Lung (tissue), 12 donors: Measurements from ENCODE around the gene APOO. TPM values are rescaled to one million over a fixed set of nuclear protein-coding genes. Genes with fewer than 3 reads are reported as not detected.

Source experiments
- ATAC-seq: fragments of 200-7000 bp; cut with Tn5 transposase; one replicate; pipeline ENCODE4 v1.9.1; 2020; ENCODE audit warnings: moderate number of reproducible peaks; ENCODE audit not compliant: insufficient read depth, low FRiP score
- DNase-seq, 3 donors: peaks; one replicate each; pipeline ENCODE4 v3.0.0-alpha.2; 2013 to 2017
- H3K27ac ChIP-seq, 2 donors: one replicate each; pipeline ENCODE4 v1.5.1; 2013; ENCODE audit warnings: mild to moderate bottlenecking in 2 of 2, moderate library complexity in 2 of 2, control low read depth in 1 of 2, inconsistent platforms in 1 of 2, low read depth in 1 of 2, low read length in 1 of 2
- H3K27me3 ChIP-seq, 3 donors: one replicate each; pipeline ENCODE4 v1.5.1; 2013; ENCODE audit warnings: low read length in 2 of 3; ENCODE audit not compliant: control insufficient read depth in 3 of 3, insufficient read depth in 3 of 3
- H3K36me3 ChIP-seq, 4 donors: one replicate each; pipeline ENCODE4 v1.5.1; 2013; ENCODE audit warnings: low read length in 4 of 4, mild to moderate bottlenecking in 1 of 4, moderate library complexity in 1 of 4; ENCODE audit not compliant: control insufficient read depth in 4 of 4, insufficient read depth in 4 of 4
- H3K4me1 ChIP-seq, 5 donors: one replicate each; pipeline ENCODE4 v1.5.1; 2013; ENCODE audit warnings: low read length in 5 of 5, mild to moderate bottlenecking in 2 of 5, moderate library complexity in 1 of 5; ENCODE audit not compliant: control insufficient read depth in 5 of 5, insufficient read depth in 5 of 5
- H3K4me3 ChIP-seq: one replicate; pipeline ENCODE4 v1.5.1; 2013; ENCODE audit warnings: mild to moderate bottlenecking, control low read depth, moderate library complexity
- H3K9ac ChIP-seq, 2 donors: one replicate each; pipeline ENCODE4 v1.5.1; 2013; ENCODE audit warnings: low read length in 2 of 2, control low read depth in 1 of 2; ENCODE audit not compliant: insufficient read depth in 1 of 2
- H3K9me3 ChIP-seq, 4 donors: one replicate each; pipeline ENCODE4 v1.5.1; 2013; ENCODE audit warnings: low read length in 3 of 4, mild to moderate bottlenecking in 1 of 4, moderate library complexity in 1 of 4; ENCODE audit not compliant: control insufficient read depth in 4 of 4, insufficient read depth in 3 of 4
- WGBS, 2 donors: extraction: QIAGEN DNeasy Blood & Tissue Kit; methylation state at CpG; one replicate each; pipeline ENCODE4 v1.1.7; 2013; 5-methylcytosine and 5-hydroxymethylcytosine counted together
- polyA plus RNA-seq, 2 donors: library from polyadenylated mRNA; stranded (reverse); fragments of 200-250 nt; gene quantifications; one replicate each; pipeline ENCODE4 v1.2.1, GENCODE V29; 2013
- total RNA-seq, 2 donors: library from RNA; depleted of rRNA in 1 of 2; stranded (reverse); fragments of >200 nt in 1 of 2; gene quantifications; one replicate each; pipeline ENCODE4 v1.2.1, GENCODE V29; 2014 to 2021
- TF ChIP-seq, protein P1 (sequence below): IDR thresholded peaks from 2 replicates; pipeline ENCODE4 v1.5.1; 2012; ENCODE audit warnings: mild to moderate bottlenecking; ENCODE audit errors: control extremely low read depth, extremely low read depth
- donor health status: control.
- donor health status: control.
- donor health status: Bipolar disorder and iron deficiency.
- donor health status: healthy.
- donor health status: DM: yes; HTN: yes; CAD: no.

The APOO gene
- total and polyA plus RNA-seq, 4 donors, result 8.9 to 25.0 (median 22.6) TPM

GRCh38 chrX:23901060-23901459 is 6.7 kb downstream of the APOO start:
- Histone ChIP-seq H3K4me1 (peaks cover 0 to 13% (median 6%) of the 10 kb centered on the region in 5 donors), H3K27me3 (peaks cover 0 to 18% (median 6%) of the 10 kb centered on the region in 3 donors), H3K9ac (no peak overlapping the region), H3K27ac (peak overlapping the region; percentile 49 to 83), H3K9me3 (no peaks in the 10 kb centered on the region), H3K36me3 (no peaks in the 10 kb centered on the region), H3K4me3 (no peak overlapping the region)
- 24 to 65% methylated on average over 3 of the region's 3 CpGs for WGBS, 2 donors
- TF ChIP-seq, protein P1, sequence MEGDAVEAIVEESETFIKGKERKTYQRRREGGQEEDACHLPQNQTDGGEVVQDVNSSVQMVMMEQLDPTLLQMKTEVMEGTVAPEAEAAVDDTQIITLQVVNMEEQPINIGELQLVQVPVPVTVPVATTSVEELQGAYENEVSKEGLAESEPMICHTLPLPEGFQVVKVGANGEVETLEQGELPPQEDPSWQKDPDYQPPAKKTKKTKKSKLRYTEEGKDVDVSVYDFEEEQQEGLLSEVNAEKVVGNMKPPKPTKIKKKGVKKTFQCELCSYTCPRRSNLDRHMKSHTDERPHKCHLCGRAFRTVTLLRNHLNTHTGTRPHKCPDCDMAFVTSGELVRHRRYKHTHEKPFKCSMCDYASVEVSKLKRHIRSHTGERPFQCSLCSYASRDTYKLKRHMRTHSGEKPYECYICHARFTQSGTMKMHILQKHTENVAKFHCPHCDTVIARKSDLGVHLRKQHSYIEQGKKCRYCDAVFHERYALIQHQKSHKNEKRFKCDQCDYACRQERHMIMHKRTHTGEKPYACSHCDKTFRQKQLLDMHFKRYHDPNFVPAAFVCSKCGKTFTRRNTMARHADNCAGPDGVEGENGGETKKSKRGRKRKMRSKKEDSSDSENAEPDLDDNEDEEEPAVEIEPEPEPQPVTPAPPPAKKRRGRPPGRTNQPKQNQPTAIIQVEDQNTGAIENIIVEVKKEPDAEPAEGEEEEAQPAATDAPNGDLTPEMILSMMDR, result no peak
- no peak for ATAC-seq
- no peak for DNase-seq

- DNase-seq (no peak), ATAC-seq (no peak)
- 69 to 79% methylated on average over 11 to 12 of the region's 12 CpGs for WGBS, 2 donors
- H3K9me3 ChIP-seq, result no peaks in the 10 kb centered on the region
- H3K36me3 ChIP-seq, result no peaks in the 10 kb centered on the region
- H3K9ac ChIP-seq, result no peak overlapping the region
- peaks cover 0 to 15% (median 6%) of the 10 kb centered on the region in 3 donors for H3K27me3 ChIP-seq
- no peak overlapping the region for H3K4me3 ChIP-seq
- peaks cover 0 to 13% (median 6%) of the 10 kb centered on the region in 5 donors for H3K4me1 ChIP-seq
- TF ChIP-seq, protein P1, result no peak
- peak overlapping the region; percentile 60 for H3K27ac ChIP-seq
Observed at GRCh38 chrX:23900220-23900797, 7.4 kb downstream of the APOO start.

DNA sequence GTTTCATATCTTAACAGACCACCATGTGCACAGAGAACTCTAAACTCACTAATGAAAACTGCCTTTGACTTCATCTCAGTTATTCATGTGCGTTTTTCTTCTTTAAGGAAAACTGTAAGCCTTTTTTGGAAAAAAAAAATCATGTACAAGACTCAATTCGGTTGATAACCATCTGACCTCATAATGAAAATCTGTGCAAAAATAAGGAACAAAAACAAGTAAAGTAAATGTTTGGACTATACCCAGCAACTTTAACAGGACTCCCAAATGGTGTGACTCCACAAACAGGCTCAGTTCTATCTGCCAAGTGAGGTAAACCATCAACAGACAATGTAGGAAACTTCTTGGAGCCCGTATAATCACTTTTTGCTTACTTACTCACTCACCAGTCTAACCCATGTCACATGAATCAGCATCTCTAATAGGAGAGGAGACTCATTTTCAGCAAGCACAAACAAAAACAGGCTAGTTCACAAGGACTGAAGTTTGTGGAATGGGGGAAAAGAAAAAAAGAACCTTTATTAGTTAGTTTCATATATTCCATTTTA is 9.3 kb downstream of the APOO start:
- 63 to 79% methylated on average over 3 of the region's 3 CpGs for WGBS, 2 donors
- Histone ChIP-seq H3K4me1 (peaks cover 0 to 13% (median 6%) of the 10 kb centered on the region in 5 donors), H3K9me3 (no peaks in the 10 kb centered on the region), H3K9ac (no peak overlapping the region), H3K4me3 (no peak overlapping the region), H3K27ac (peak overlapping the region in 1 of 2 donors; percentile 3), H3K27me3 (peaks cover 0 to 15% (median 6%) of the 10 kb centered on the region in 3 donors), H3K36me3 (no peaks in the 10 kb centered on the region)
- ATAC-seq (no peak), DNase-seq (no peak)
- TF ChIP-seq, protein P1, result no peak
